H1 (cell line): Measurements from ENCODE around the gene CNTROB. TPM values are rescaled to one million over a fixed set of nuclear protein-coding genes. Genes with fewer than 3 reads are reported as not detected.

Experiments
- CTCF ChIA-PET: fragments of 300-600 bp; sonication (Branson Sonifier 250); formaldehyde crosslinking; loops from one replicate; lab custom pipeline; 2021; ENCODE audit not compliant: partially characterized antibody; lab: Charles Lee
- POLR2A ChIA-PET: fragments of 300-600 bp; sonication (Branson Sonifier 250); formaldehyde crosslinking; loops from one replicate; lab custom pipeline; 2021; ENCODE audit warnings: inconsistent platforms; ENCODE audit not compliant: partially characterized antibody; lab: Charles Lee
- DNase-seq, 2 experiments: peaks; one replicate each; pipeline versions ENCODE4 v3.0.0 to v3.0.0-alpha.2; 2010 to 2022; ENCODE audit warnings: low spot score in 2 of 2, low read depth in 1 of 2, mixed read lengths in 1 of 2
- FAIRE-seq: peaks from 2 replicates; lab custom pipeline; 2011; peaks lifted over from hg19 to GRCh38; lab: Jason Lieb, UNC
- H2AFZ ChIP-seq: 2 replicates; pipeline ENCODE4 v1.8.1; 2012; ENCODE audit warnings: low read length, inconsistent platforms
- H2AK5ac ChIP-seq: 2 replicates; pipeline ENCODE4 v1.6.1; 2013; ENCODE audit warnings: low read depth, low read length
- H2BK120ac ChIP-seq: replicated peaks from 2 replicates; pipeline ENCODE3; 2013; ENCODE audit warnings: low read depth, low read length, inconsistent platforms
- H2BK12ac ChIP-seq: 2 replicates; pipeline ENCODE4 v1.6.1; 2013; ENCODE audit warnings: low read depth, low read length
- H2BK15ac ChIP-seq: 2 replicates; pipeline ENCODE4 v1.6.1; 2013; ENCODE audit warnings: low read length
- H2BK20ac ChIP-seq: 2 replicates; pipeline ENCODE4 v1.6.1; 2013; ENCODE audit warnings: low read length
- H2BK5ac ChIP-seq: 2 replicates; pipeline ENCODE4 v1.6.1; 2013; ENCODE audit warnings: low read depth, low read length
- H3K14ac ChIP-seq: 2 replicates; pipeline ENCODE4 v1.6.1; 2013; ENCODE audit warnings: inconsistent platforms; ENCODE audit not compliant: insufficient read length
- H3K18ac ChIP-seq: 2 replicates; pipeline ENCODE4 v1.6.1; 2013; ENCODE audit warnings: low read length; ENCODE audit errors: extremely low read depth
- H3K23ac ChIP-seq: 2 replicates; pipeline ENCODE4 v1.6.1; 2013; ENCODE audit warnings: inconsistent platforms; ENCODE audit not compliant: insufficient read length
- H3K23me2 ChIP-seq: 2 replicates; pipeline ENCODE4 v1.6.1; 2013; ENCODE audit warnings: low read depth, low read length
- H3K27ac ChIP-seq: 2 replicates; pipeline ENCODE4 v1.6.1; 2011; ENCODE audit warnings: low read depth, low read length, inconsistent platforms
- H3K27me3 ChIP-seq, 4 experiments: replicated peaks in 1 of 4; 1 replicate in 1 of 4; 2 replicates in 3 of 4; pipeline versions ENCODE4 v1.6.1 to v1.8.1; 2011 to 2013; ENCODE audit warnings: low read length in 3 of 4, mild to moderate bottlenecking in 3 of 4, inconsistent platforms in 2 of 4, mixed read lengths in 2 of 4, moderate library complexity in 1 of 4; ENCODE audit not compliant: control insufficient read depth in 3 of 4, insufficient read depth in 3 of 4; ENCODE audit errors: extremely low read depth in 1 of 4
- H3K36me3 ChIP-seq, 4 experiments: 2 replicates each; pipeline versions ENCODE4 v1.6.1 to v1.8.1; 2011 to 2013; ENCODE audit warnings: mild to moderate bottlenecking in 4 of 4, low read length in 3 of 4, moderate library complexity in 2 of 4, control low read depth in 1 of 4, inconsistent platforms in 1 of 4; ENCODE audit not compliant: insufficient read depth in 4 of 4, control insufficient read depth in 2 of 4
- H3K4ac ChIP-seq: replicated peaks from 2 replicates; pipeline ENCODE3; 2013; ENCODE audit warnings: low read length, low read depth, mixed read lengths, inconsistent platforms; ENCODE audit not compliant: insufficient read length
- H3K4me1 ChIP-seq, 4 experiments: replicated peaks in 1 of 4; 1 replicate in 1 of 4; 2 replicates in 3 of 4; pipeline versions ENCODE4 v1.6.1 to v1.8.1; 2011 to 2013; ENCODE audit warnings: low read length in 3 of 4, inconsistent platforms in 2 of 4, mixed read lengths in 1 of 4; ENCODE audit not compliant: insufficient read depth in 4 of 4, control insufficient read depth in 3 of 4
- H3K4me2 ChIP-seq, 2 experiments: 2 replicates each; pipeline versions ENCODE4 v1.6.1 to v1.8.1; 2011 to 2013; ENCODE audit warnings: low read depth in 2 of 2, low read length in 2 of 2, control low read depth in 1 of 2, inconsistent platforms in 1 of 2, mild to moderate bottlenecking in 1 of 2; ENCODE audit not compliant: insufficient read depth in 1 of 2
- H3K4me3 ChIP-seq, 4 experiments: fragments of 200-600, 300-600 bp in 1 of 4; sonication (generic), shearing (Covaris generic), sonication (Bioruptor Twin) in 1 of 4; 2 replicates each; pipeline versions ENCODE4 v1.5.1 to v1.8.1; 2011 to 2016; ENCODE audit warnings: low read length in 4 of 4, low read depth in 3 of 4, control low read depth in 2 of 4, inconsistent platforms in 2 of 4, mild to moderate bottlenecking in 2 of 4, mixed read lengths in 1 of 4, moderate library complexity in 1 of 4; ENCODE audit not compliant: insufficient read depth in 2 of 4; ENCODE audit errors: extremely low read depth in 1 of 4
- H3K56ac ChIP-seq: replicated peaks from 2 replicates; pipeline ENCODE3; 2013; ENCODE audit warnings: low read depth, mild to moderate bottlenecking, mixed read lengths, low read length, inconsistent platforms; ENCODE audit not compliant: insufficient read length
- H3K79me1 ChIP-seq: 2 replicates; pipeline ENCODE4 v1.6.1; 2013; ENCODE audit warnings: low read depth, low read length, control low read depth
- H3K79me2 ChIP-seq, 2 experiments: 2 replicates each; pipeline versions ENCODE4 v1.6.1 to v1.8.1; 2012 to 2013; ENCODE audit warnings: low read length in 2 of 2, mild to moderate bottlenecking in 2 of 2, inconsistent platforms in 1 of 2; ENCODE audit not compliant: insufficient read depth in 2 of 2, control insufficient read depth in 1 of 2
- H3K9ac ChIP-seq, 4 experiments: replicated peaks in 1 of 4; 1 replicate in 1 of 4; 2 replicates in 3 of 4; pipeline versions ENCODE4 v1.6.1 to v1.8.1; 2011 to 2013; ENCODE audit warnings: low read depth in 3 of 4, low read length in 3 of 4, control low read depth in 2 of 4, mild to moderate bottlenecking in 2 of 4, moderate library complexity in 2 of 4, inconsistent platforms in 1 of 4; ENCODE audit errors: extremely low read depth in 1 of 4
- H3K9me3 ChIP-seq, 2 experiments: 2 replicates each; pipeline versions ENCODE4 v1.6.1 to v1.8.1; 2012 to 2013; ENCODE audit warnings: mild to moderate bottlenecking in 2 of 2, moderate library complexity in 2 of 2, control low read depth in 1 of 2, inconsistent platforms in 1 of 2, low read depth in 1 of 2, low read length in 1 of 2, mixed read lengths in 1 of 2; ENCODE audit not compliant: insufficient read depth in 2 of 2
- H4K20me1 ChIP-seq, 2 experiments: replicated peaks in 1 of 2; 2 replicates each; pipeline versions ENCODE3 to v1.8.1; 2011 to 2013; ENCODE audit warnings: inconsistent platforms in 2 of 2, low read length in 2 of 2, mild to moderate bottlenecking in 1 of 2; ENCODE audit not compliant: insufficient read depth in 2 of 2, control insufficient read depth in 1 of 2
- H4K5ac ChIP-seq: 2 replicates; pipeline ENCODE4 v1.6.1; 2013; ENCODE audit warnings: low read length, low read depth, mixed read lengths, inconsistent platforms; ENCODE audit not compliant: insufficient read length
- H4K8ac ChIP-seq: 2 replicates; pipeline ENCODE4 v1.8.0; 2013; ENCODE audit warnings: mild to moderate bottlenecking, moderate library complexity, low read length, inconsistent platforms; ENCODE audit not compliant: insufficient read depth; ENCODE audit errors: extremely low read depth
- H4K91ac ChIP-seq: replicated peaks from 2 replicates; pipeline ENCODE3; 2013; ENCODE audit warnings: low read length, mixed read lengths, inconsistent platforms; ENCODE audit not compliant: insufficient read length
- CBX5 ChIP-seq: fragments of 300-800, 300-1000 bp; sonication (generic); IDR thresholded peaks from 2 replicates; pipeline ENCODE4 v1.7.1; 2016; ENCODE audit warnings: antibody characterized with exemption, low read length, low read depth
- FOSL1 ChIP-seq: IDR thresholded peaks from 2 replicates; pipeline ENCODE4 v1.6.1; 2011; ENCODE audit warnings: mild to moderate bottlenecking, low read depth, low read length, moderate library complexity; ENCODE audit not compliant: insufficient read depth
- RAD21 ChIP-seq, 2 experiments: IDR thresholded peaks in 1 of 2; conservative IDR thresholded peaks in 1 of 2; 2 replicates each; pipeline ENCODE4 v1.6.1; 2011; ENCODE audit warnings: low read depth in 2 of 2, low read length in 2 of 2, improper control_type of control experiment in 1 of 2, inconsistent platforms in 1 of 2, mild to moderate bottlenecking in 1 of 2, moderate library complexity in 1 of 2
- ZNF274 ChIP-seq: IDR thresholded peaks from 2 replicates; pipeline ENCODE4 v1.7.0; 2012; ENCODE audit warnings: low read length, borderline replicate concordance; ENCODE audit errors: extremely low read depth
- WGBS, 2 experiments: shearing (Covaris generic) in 1 of 2; methylation state at CpG; one replicate each; pipeline versions ENCODE4 v1.1.6 to v1.1.7; 2013 to 2015; ENCODE audit warnings: low lambda C conversion rate in 2 of 2, mixed read lengths in 2 of 2, inconsistent platforms in 1 of 2, low coverage in 1 of 2, missing lambda C conversion rate in 1 of 2; ENCODE audit not compliant: insufficient replicate concordance in 2 of 2, insufficient coverage in 1 of 2, insufficient read length in 1 of 2; ENCODE audit errors: extremely low coverage in 1 of 2, missing lambda C conversion rate in 1 of 2; 5-methylcytosine and 5-hydroxymethylcytosine counted together
- polyA plus RNA-seq, 7 experiments: library from polyadenylated mRNA; depleted of rRNA in 3 of 7; stranded (reverse) in 5 of 7; unstranded in 2 of 7; fragments of >200 nt in 5 of 7; fragments of 200-250 nt in 2 of 7; gene quantifications; 1 replicate in 5 of 7; 2 replicates in 1 of 7; 4 replicates in 1 of 7; pipeline versions ENCODE4 v1.2.1 to v1.2.3, GENCODE V29; 2011 to 2013; ENCODE audit warnings: missing spikeins in 2 of 7, mixed read lengths in 2 of 7
- total RNA-seq: library from RNA; stranded (reverse); fragmentation: NEBNext Ultra II Directional; extraction: Animal tissue kit (Norgen Biotek cat#: 25700); gene quantifications from 2 replicates; pipeline ENCODE4 v1.2.1, GENCODE V29; 2021

The CNTROB gene
- total and polyA plus RNA-seq, 2 of the 8 experiments (the other 6 are each of a cell fraction or from before 2014, with no cell fraction given), result 20.5 to 31.9 TPM

DNA sequence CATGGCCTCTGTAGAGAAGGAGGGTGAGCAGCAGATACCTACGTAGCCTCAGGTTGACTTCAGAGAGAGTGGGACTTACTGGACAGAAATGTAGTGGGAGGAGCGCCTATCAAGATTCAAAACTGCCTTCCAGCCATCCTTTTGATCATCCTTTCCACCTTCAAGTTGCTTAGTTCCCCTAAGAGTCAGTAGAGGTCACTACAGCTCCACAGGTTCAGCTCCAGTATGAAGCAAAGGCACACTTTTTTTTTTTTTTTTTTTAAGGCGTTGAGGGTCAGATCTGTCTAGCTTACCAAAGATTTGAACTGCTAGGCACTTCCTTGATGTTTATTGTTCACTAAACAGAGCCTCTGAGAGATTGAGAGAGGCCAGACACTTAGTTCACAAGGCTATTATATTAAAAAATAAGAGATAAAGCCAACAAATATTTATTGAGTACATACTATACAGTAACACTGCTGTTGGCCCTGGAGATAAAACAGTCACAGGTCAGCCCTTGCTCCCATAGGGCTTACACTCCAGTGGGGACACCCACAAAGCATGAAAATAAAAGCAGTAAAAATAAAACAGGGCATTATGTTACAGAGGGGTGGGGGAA, 19.0 kb upstream of the CNTROB start:
- no peak overlapping the region for H3K56ac ChIP-seq
- H3K4me2 ChIP-seq, result no peak overlapping the region
- no peak overlapping the region for H2AK5ac ChIP-seq
- H4K8ac ChIP-seq, result no peak overlapping the region
- FAIRE-seq (peak; percentile 98), DNase-seq (no peak)
- H3K9ac ChIP-seq, result no peak overlapping the region
- ChIA-PET CTCF (interaction anchor here (1.0 to 6.0 kb wide), 28 partner anchors 10 to 206 kb away, joined by 3 to 57 read pairs (median 6); partner anchors contain the start of genes CNTROB and TRAPPC1), POLR2A (interaction anchor here (0.6 to 1.8 kb wide), 3 partner anchors 9 to 227 kb away, joined by 3 to 4 read pairs (median 3); no protein-coding TSS in a partner anchor)
- H3K79me2 ChIP-seq, result no peaks in the 10 kb centered on the region
- H3K36me3 ChIP-seq, result peaks cover 0 to 3% (median 1%) of the 10 kb centered on the region in 4 experiments; a peak in 4 of 8 replicates
- H3K9me3 ChIP-seq, result no peaks in the 10 kb centered on the region
- no peak overlapping the region for H3K18ac ChIP-seq
- no peak overlapping the region for H2AFZ ChIP-seq
- no peaks in the 10 kb centered on the region for H3K79me1 ChIP-seq
- H2BK12ac ChIP-seq, result no peak overlapping the region
- 34% methylated on average over 3 of the region's 3 CpGs; no CpG with 5 or more reads in 1 of the 2 experiments for WGBS, 2 experiments
- no peak overlapping the region for H3K23ac ChIP-seq
- H2BK20ac ChIP-seq, result no peak overlapping the region
- no peak overlapping the region for H3K14ac ChIP-seq
- peaks cover 0 to 2% of the 10 kb centered on the region in 2 experiments for H4K20me1 ChIP-seq
- H3K23me2 ChIP-seq, result peaks cover 7% of the 10 kb centered on the region
- no peak overlapping the region for H2BK120ac ChIP-seq
- H3K27ac ChIP-seq, result no peak overlapping the region
- no peak overlapping the region for H2BK15ac ChIP-seq
- H4K91ac ChIP-seq, result no peak overlapping the region
- H3K27me3 ChIP-seq, result peaks cover 10 to 24% (median 22%) of the 10 kb centered on the region in 4 experiments
- H3K4me1 ChIP-seq, result peaks cover 0 to 6% (median 6%) of the 10 kb centered on the region in 4 experiments; a peak in 5 of 7 replicates
- no peak overlapping the region for H4K5ac ChIP-seq
- H3K4me3 ChIP-seq, result no peak overlapping the region
- no peak overlapping the region for H3K4ac ChIP-seq
- no peak overlapping the region for H2BK5ac ChIP-seq
- no peak for TF ChIP-seq CBX5
- TF ChIP-seq FOSL1, result no peak
- peak; percentile 94 to 96 for TF ChIP-seq RAD21 (IDR thresholded peaks at IDR 0.05 in 1 of 2, conservative IDR thresholded peaks at IDR 0.05 in 1 of 2; ENCODE audit: low read depth in 2 of 2, low read length in 2 of 2)
- TF ChIP-seq ZNF274, result no peak
